Esophagus squamous epithelium (tissue), 4 donors: Measurements from ENCODE around the gene CGB2.

Source experiments
- CTCF ChIP-seq, 6 experiments: fragments of 450-650 bp in 4 of 6; fragments of 200-600 bp in 2 of 6; sonication (generic) in 2 of 6; IDR thresholded peaks; one replicate each; pipeline ENCODE4 v1.5.1; 2016 to 2019; ENCODE audit warnings: antibody characterized with exemption in 6 of 6, mild to moderate bottlenecking in 4 of 6, moderate library complexity in 4 of 6
- POLR2A ChIP-seq, 4 donors: fragments of 450-650 bp; IDR thresholded peaks; one replicate each; pipeline ENCODE4 v1.6.1; 2017; ENCODE audit warnings: antibody characterized with exemption in 4 of 4, mild to moderate bottlenecking in 4 of 4, moderate library complexity in 3 of 4

- TF ChIP-seq POLR2A (IDR thresholded peaks at IDR 0.05) (no peak), CTCF (IDR thresholded peaks at IDR 0.05) (no peak)
These were observed 10.5 kb upstream of the CGB2 start for GRCh38 chr19:49020931-49021895.
